ENCODE results near the gene FOXQ1. TPM values are rescaled to one million over a fixed set of nuclear protein-coding genes. Genes with fewer than 3 reads are reported as not detected.

Gene FOXQ1
- total and polyA plus RNA-seq, 2 donors (not counting 3 experiments of a cell fraction or from before 2014, with no cell fraction given): not detected

DNA sequence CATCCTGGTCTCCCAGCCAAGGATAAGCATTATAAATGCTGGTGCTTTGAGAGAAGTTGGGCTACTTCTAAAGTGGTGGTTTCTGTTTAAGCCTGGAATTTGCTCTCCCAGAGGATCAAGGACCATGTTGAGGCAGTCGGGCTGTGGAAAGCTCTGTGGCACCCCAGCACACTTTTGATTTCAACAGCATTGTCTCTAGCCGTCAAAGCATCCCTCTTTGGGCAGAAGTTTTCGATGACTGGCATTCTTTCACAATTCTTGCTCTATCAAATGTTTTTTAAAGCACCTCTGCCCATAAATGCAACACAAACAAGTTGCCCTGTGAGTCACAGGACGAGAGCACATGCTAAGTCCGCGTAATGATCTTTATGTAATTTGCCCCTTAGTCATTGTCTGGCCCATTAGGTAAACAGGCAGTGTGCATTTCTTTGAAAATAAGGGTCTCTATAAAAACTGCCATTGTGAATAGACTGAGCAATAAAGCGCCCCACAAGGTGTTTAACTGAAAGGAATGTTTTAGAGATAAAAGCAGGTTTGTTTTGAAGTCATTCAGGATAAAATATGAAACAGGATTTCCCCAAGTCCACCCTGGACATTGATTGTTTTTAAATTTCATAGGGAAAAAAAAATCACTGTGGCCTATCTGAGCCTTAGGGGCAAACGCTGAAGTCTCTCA is 44.7 kb upstream of the FOXQ1 start:
- TF ChIP-seq GATA2 (IDR thresholded peaks at IDR 0.05; ENCODE audit: insufficient read depth, insufficient read length, low read depth, low read length) (no peak), FOS (IDR thresholded peaks at IDR 0.05; ENCODE audit: borderline replicate concordance, insufficient read depth, low read length) (no peak), MAX (IDR thresholded peaks at IDR 0.05; ENCODE audit: insufficient read depth, insufficient read length) (no peak), POLR2A (IDR thresholded peaks at IDR 0.05; ENCODE audit: low read depth, low read length) (no peak), EZH2 (IDR thresholded peaks at IDR 0.05; ENCODE audit: borderline replicate concordance, low read depth, low read length, severe bottlenecking) (no peak), MYC (IDR thresholded peaks at IDR 0.05; ENCODE audit: low read depth, low read length) (no peak), POLR2AphosphoS5 (IDR thresholded peaks at IDR 0.05; ENCODE audit: insufficient read depth, low read depth, low read length) (no peak)
- Histone ChIP-seq H3K79me2 (ENCODE audit: control insufficient read depth, insufficient read depth, low read length) (no peaks in the 10 kb centered on the region), H3K4me3 (replicated peaks in 1 of 3; ENCODE audit: insufficient read depth in 1 of 3, low read depth in 1 of 3, low read length in 3 of 3) (no peak overlapping the region), H3K27ac (ENCODE audit: insufficient read depth, low read depth, low read length) (no peak overlapping the region), H3K27me3 (ENCODE audit: control insufficient read depth in 2 of 2, insufficient read depth in 2 of 2, low read length in 2 of 2) (no peaks in the 10 kb centered on the region), H3K9ac (replicated peaks; ENCODE audit: extremely low read depth, insufficient read depth, low read length) (no peak overlapping the region), H2AFZ (ENCODE audit: low read depth, low read length) (no peak overlapping the region), H3K4me1 (ENCODE audit: control insufficient read depth, extremely low read depth, insufficient read depth, low read length) (no peaks in the 10 kb centered on the region), H3K9me1 (replicated peaks; ENCODE audit: control insufficient read depth, extremely low read depth, insufficient read depth, low read length) (no peaks in the 10 kb centered on the region), H3K4me2 (ENCODE audit: insufficient read depth, low read length) (no peak overlapping the region), H4K20me1 (replicated peaks; ENCODE audit: control insufficient read depth, extremely low read depth, insufficient read depth, low read length) (no peaks in the 10 kb centered on the region), H3K36me3 (ENCODE audit: control insufficient read depth in 2 of 2, extremely low read depth in 1 of 2, insufficient read depth in 2 of 2, low read length in 2 of 2) (no peaks in the 10 kb centered on the region), H3K9me3 (replicated peaks; ENCODE audit: control insufficient read depth, insufficient read depth, low read length) (no peaks in the 10 kb centered on the region)
- no TSS peak for BruUV-seq (replicated peaks)
- intact Hi-C loops (cut with micrococcal nuclease) (no loop called here), dilution Hi-C loops (cut with MboI; ENCODE audit: extremely low pct_ligation_motif_present, low sequenced_read_pairs) (no loop called here)
- ChIA-PET POLR2A (no interaction called here), CTCF (no interaction called here)
- DNase-seq (ENCODE audit: low read depth, low spot score) (no peak), FAIRE-seq (no peak)

Data from endothelial cell of umbilical vein (primary cell).